Activated CD8-positive, alpha-beta memory T cell treated with anti-CD3 and anti-CD28 coated beads, Interleukin-2, amount 10 ng/mL, durations not matched to agents 7 days and 5 days (primary cell): ENCODE data around the gene SYNDIG1L. TPM values are rescaled to one million over a fixed set of nuclear protein-coding genes. Genes with fewer than 3 reads are reported as not detected.
"Not testable (repeated sequence)": the region's sequence is repeated elsewhere in the genome, so short reads cannot be mapped to it uniquely, and the experiment has no call there.

Experiments used
- ATAC-seq: fragments of 150-1000 bp; cut with Tn5 transposase; one replicate; pipeline ENCODE4 v1.10.0; 2021; ENCODE audit warnings: moderate library complexity
- CTCF ChIA-PET: fragments of 350-600 bp; sonication (Branson Sonifier 250); formaldehyde crosslinking; loops from one replicate; lab custom pipeline; 2021; ENCODE audit warnings: antibody characterized with exemption; lab: Charles Lee
- DNase-seq: peaks from one replicate; pipeline ENCODE4 v3.0.0-alpha.2; 2020
- H3K27ac Mint-ChIP-seq: one replicate; pipeline ENCODE4 v1.8.0; 2021; ENCODE audit warnings: mild to moderate bottlenecking, mixed read lengths
- H3K27me3 Mint-ChIP-seq: one replicate; pipeline ENCODE4 v1.8.0; 2021; ENCODE audit warnings: mixed read lengths
- H3K36me3 Mint-ChIP-seq: one replicate; pipeline ENCODE4 v1.8.0; 2021; ENCODE audit warnings: mild to moderate bottlenecking, mixed read lengths
- H3K4me1 Mint-ChIP-seq: one replicate; pipeline ENCODE4 v1.8.0; 2021; ENCODE audit warnings: mixed read lengths
- H3K4me3 Mint-ChIP-seq: one replicate; pipeline ENCODE4 v1.8.0; 2021; ENCODE audit warnings: mild to moderate bottlenecking, moderate library complexity, mixed read lengths
- H3K9me3 Mint-ChIP-seq: one replicate; pipeline ENCODE4 v1.8.0; 2022; ENCODE audit warnings: low read depth, mixed read lengths
- total RNA-seq, 2 experiments: library from RNA; stranded (reverse); gene quantifications; one replicate each; pipeline ENCODE4 v1.2.3, GENCODE V29; 2021

SYNDIG1L gene
- total RNA-seq, 2 experiments from 2014 or later, result not detected

DNA sequence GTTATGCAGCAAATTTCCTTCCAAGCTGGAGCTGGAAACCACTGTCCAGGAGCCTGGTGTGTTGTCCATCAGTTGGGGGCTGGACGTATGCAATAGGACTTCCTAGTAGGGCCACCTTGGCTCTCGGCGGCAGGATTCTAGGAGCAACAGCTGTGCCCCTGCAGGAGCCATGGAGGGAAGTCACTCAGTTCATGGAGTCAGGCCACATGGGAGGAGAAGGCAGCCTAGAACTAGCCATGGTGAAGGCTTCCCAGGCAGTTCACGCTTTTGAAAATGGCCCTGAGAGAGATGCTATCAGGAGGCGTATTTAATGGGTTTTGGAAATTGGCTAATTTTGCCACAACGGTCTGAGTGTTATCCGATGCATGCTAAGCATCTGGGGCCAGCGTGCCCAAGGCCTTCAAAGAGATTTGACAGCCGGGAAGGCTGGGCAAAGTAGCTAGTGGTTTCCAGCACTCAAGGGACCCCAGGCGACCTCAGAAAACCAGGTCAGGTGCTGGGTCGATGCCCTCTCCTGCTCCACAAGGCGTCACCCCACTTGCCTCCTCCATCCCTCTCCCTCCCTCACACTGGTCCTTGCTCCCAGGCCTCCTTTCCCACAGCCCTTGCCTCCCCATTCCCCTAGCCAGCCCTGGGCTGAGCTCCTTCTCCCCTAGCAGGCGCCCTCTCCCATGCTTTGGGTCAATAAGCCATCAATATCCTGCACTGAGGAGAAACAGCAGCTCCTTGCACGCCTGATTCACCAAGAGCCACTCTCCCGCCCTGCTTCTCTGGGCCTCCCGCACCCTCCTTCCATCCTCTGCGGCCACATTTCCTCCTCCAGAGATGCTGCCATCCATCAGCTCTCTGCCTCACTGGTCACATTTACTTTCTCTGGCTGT lies 30.9 kb upstream of the SYNDIG1L start:
- Mint-ChIP-seq H3K9me3 (no peaks in the 10 kb centered on the region), H3K4me3 (no peak overlapping the region), H3K4me1 (no peaks in the 10 kb centered on the region)

DNA sequence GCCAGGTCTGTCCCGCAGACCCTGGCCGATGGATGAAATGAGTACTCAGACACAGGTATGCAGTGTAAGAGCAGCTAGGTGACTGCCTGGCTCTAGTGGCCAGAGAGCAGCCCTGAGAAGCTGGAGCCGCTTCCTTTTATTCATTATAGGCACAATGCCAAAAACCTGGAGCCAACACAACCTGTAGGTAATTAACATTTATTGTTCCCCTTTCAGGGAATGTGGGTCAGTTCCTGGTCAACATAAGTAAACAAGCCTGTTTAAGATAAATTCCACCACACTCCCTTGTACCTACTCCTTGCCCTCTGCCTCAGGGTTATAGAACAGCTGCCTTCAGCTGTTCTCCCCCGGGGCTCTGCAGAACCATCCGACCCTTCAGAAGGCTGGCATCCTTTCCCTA lies 28.4 kb upstream of the SYNDIG1L start:
- ATAC-seq, H3K4me3 Mint-ChIP-seq, H3K36me3 Mint-ChIP-seq, CTCF ChIA-PET, DNase-seq, H3K4me1 Mint-ChIP-seq, H3K27ac Mint-ChIP-seq, H3K9me3 Mint-ChIP-seq: not testable (repeated sequence)
- H3K27me3 Mint-ChIP-seq, result peaks cover 39% of the 10 kb centered on the region

More for the DNA sequence above, 30.9 kb upstream of the SYNDIG1L start:
- peak; percentile 37 for DNase-seq
- ATAC-seq, result no peak
- H3K36me3 Mint-ChIP-seq, result no peaks in the 10 kb centered on the region
- peaks cover 26% of the 10 kb centered on the region for H3K27me3 Mint-ChIP-seq
- no peak overlapping the region for H3K27ac Mint-ChIP-seq
- CTCF ChIA-PET, result no interaction called here

DNA sequence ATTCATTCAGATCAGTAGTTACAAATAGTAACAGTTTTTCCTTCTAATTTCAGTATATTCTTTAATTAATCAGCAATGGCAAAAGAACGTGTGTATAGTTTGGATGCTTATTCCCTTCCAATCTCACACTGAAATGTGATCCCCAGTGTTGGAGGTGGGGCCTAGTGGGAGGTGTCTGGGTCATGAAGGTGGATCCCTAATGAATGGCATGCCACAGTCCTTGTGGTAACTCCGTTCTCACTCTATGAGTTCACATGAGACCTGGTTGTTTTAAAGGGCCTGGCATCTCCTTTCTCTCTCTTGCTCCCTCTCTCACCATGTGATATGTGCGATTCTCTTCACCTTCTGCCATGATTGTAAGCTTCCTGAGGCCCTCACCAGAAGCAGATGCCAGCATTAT lies 18.9 kb upstream of the SYNDIG1L start:
- Mint-ChIP-seq H3K4me1 (no peaks in the 10 kb centered on the region), H3K36me3 (no peaks in the 10 kb centered on the region), H3K27ac (no peak overlapping the region), H3K4me3 (no peak overlapping the region), H3K9me3 (no peaks in the 10 kb centered on the region), H3K27me3 (peaks cover 41% of the 10 kb centered on the region)
- CTCF ChIA-PET, result no interaction called here
- ATAC-seq (no peak), DNase-seq (peak; percentile 26)

DNA sequence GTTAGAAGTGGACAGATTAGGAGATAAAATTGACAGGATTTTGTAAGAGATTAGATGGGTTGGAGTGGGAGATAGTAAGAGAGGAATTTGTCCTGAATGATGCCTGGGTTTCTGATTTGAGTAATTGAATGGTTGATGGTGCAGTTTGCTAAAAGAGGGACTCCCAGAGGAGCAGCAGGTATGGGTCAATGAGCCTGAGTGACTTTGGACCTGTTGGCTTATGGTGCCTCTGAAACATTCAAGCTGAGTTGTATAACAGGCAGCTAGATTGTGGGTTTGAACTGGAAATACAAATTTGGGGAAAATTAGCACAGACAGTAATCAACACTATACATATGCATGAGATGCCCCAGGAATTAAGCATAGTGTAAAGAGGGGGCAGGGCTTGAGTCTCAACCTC lies 16.7 kb upstream of the SYNDIG1L start:
- ATAC-seq (no peak), DNase-seq (no peak)
- H3K9me3 Mint-ChIP-seq, result no peaks in the 10 kb centered on the region
- CTCF ChIA-PET, result no interaction called here
- no peak overlapping the region for H3K4me3 Mint-ChIP-seq
- no peaks in the 10 kb centered on the region for H3K4me1 Mint-ChIP-seq
- H3K36me3 Mint-ChIP-seq, result no peaks in the 10 kb centered on the region
- H3K27ac Mint-ChIP-seq, result no peak overlapping the region
- peaks cover 34% of the 10 kb centered on the region for H3K27me3 Mint-ChIP-seq

DNA sequence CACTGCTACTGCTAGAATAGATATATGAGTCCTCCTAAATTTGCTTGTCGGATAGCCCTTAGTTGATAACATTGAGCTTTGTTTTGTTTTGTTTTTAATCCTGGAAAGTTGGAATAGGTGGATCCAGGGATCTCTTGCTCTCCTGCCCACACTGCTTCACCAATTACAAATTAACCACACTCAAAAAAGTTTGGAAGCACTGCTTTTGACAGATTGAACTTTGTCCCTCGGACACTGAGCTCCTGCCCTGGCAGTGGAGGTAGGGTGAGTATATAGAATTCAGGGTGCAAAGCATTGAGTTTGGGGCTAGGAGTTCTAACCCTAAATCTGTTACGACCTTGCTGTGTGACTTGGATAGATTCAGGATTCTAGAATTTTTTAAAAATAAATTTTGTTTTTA lies 15.1 kb upstream of the SYNDIG1L start:
- ATAC-seq (no peak), DNase-seq (no peak)
- H3K36me3 Mint-ChIP-seq, result no peaks in the 10 kb centered on the region
- H3K27me3 Mint-ChIP-seq, result peaks cover 36% of the 10 kb centered on the region
- H3K4me3 Mint-ChIP-seq, result no peak overlapping the region
- CTCF ChIA-PET, result no interaction called here
- no peak overlapping the region for H3K27ac Mint-ChIP-seq
- no peaks in the 10 kb centered on the region for H3K9me3 Mint-ChIP-seq
- no peaks in the 10 kb centered on the region for H3K4me1 Mint-ChIP-seq

DNA sequence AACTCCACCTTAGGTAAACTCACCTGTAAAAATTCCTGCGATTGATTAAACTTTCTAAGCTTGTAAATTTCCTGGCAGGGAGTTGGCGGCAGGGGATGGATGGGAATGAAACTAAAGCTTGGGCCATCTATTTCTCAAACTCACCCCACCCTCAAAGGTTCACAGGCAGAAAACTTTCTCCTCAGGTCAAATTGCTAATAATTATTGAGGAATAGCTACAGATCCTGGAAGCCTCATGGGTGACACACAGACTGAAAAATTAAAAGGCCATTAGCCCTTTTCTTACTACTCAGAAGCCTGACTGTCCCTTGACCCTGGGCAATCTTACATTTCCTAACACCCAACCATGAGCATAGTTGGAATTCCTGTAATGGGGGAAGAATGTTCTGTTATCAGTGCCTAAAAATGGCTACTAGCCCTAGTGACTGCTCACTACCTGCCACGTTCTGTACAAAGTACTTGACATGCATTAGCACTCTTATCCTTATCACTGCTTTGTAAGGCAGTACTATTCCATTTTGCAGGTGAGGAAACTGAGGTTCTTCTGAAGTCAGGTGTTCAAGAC lies 12.4 kb upstream of the SYNDIG1L start:
- peaks cover 46% of the 10 kb centered on the region for H3K27me3 Mint-ChIP-seq
- CTCF ChIA-PET, result interaction anchor here (0.7 kb wide), 1 partner anchor 37 kb away, joined by 3 read pairs; no protein-coding TSS in a partner anchor

DNA sequence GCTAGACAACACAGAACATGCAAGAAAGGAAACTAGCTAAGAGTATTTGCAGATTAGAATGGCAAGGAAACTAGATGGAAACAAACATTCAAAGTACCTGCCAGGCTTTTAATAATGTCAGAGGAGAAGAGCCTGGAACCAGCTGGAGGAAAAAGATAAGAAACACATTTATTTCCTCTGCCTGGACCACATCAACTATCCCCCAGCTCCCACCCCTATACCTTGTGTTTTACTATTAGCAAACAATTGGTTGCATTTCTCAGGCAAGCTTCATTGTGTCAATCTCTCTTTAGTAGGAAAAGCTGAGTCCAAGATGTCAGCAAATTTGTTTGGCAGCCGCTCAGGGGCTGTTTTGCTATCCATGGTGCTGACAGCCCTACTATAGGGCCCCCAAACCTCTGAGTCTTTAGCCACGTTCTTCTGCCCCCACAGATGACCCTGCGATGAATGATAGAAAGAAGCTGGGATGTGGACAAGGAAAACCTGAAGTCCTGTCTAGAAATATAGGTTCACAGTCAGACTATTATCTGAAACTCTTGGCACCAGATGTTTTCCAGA lies 11.6 kb upstream of the SYNDIG1L start:
- CTCF ChIA-PET, result no interaction called here
- no peaks in the 10 kb centered on the region for H3K9me3 Mint-ChIP-seq
- ATAC-seq (no peak), DNase-seq (no peak)
- H3K4me1 Mint-ChIP-seq, result no peaks in the 10 kb centered on the region
- no peaks in the 10 kb centered on the region for H3K36me3 Mint-ChIP-seq
- peaks cover 41% of the 10 kb centered on the region for H3K27me3 Mint-ChIP-seq
- no peak overlapping the region for H3K27ac Mint-ChIP-seq
- no peak overlapping the region for H3K4me3 Mint-ChIP-seq

More for the DNA sequence above, 12.4 kb upstream of the SYNDIG1L start:
- H3K9me3 Mint-ChIP-seq, result no peaks in the 10 kb centered on the region
- DNase-seq (no peak), ATAC-seq (no peak)
- H3K4me1 Mint-ChIP-seq, result no peaks in the 10 kb centered on the region
- no peaks in the 10 kb centered on the region for H3K36me3 Mint-ChIP-seq
- H3K4me3 Mint-ChIP-seq, result no peak overlapping the region
- no peak overlapping the region for H3K27ac Mint-ChIP-seq

DNA sequence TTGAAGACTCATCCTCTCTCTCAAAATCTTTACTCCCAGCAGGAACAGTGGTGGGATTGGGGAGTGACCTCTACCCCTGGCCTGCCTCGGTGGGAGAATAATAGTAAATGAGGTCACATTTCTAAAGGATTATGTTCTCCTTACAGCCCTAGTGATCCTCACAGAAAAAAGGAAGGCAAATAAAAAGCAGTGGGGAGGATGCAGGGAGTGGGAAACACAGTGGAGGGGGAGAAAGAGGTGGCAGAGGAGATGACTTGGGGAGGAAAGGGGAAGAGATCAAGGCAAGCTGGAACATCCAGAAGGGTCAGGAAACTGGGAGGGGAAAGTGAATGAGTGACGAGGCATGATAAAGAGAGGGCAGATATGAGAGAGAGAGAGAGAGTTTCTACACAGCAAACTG lies 8.3 kb upstream of the SYNDIG1L start:
- Mint-ChIP-seq H3K4me3 (no peak overlapping the region), H3K27me3 (peaks cover 47% of the 10 kb centered on the region), H3K36me3 (no peaks in the 10 kb centered on the region), H3K4me1 (no peaks in the 10 kb centered on the region), H3K9me3 (no peaks in the 10 kb centered on the region), H3K27ac (no peak overlapping the region)
- ATAC-seq (no peak), DNase-seq (no peak)
- CTCF ChIA-PET, result no interaction called here

DNA sequence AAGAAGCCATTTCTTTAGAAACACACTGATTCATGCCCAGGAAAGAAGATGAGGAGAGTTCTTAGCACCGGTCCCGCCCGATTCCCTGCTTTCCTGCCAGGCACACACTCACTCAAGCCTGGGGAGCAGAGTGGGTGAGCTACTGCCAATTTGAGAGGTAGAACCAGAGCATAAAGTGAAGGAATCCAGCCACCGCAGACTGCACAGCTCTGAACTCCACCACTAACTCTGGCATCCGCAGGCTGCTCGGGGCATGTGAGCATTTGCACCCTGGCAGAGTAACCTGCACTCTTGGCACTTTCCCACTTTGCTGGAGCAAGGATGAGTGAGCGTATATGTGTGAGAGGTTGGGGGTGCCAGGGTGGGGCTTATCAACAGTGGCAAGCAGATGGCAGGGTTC lies 4.0 kb upstream of the SYNDIG1L start:
- H3K36me3 Mint-ChIP-seq, result no peaks in the 10 kb centered on the region
- H3K4me3 Mint-ChIP-seq, result no peak overlapping the region
- CTCF ChIA-PET, result no interaction called here
- H3K27me3 Mint-ChIP-seq, result peaks cover 51% of the 10 kb centered on the region
- peaks cover 2% of the 10 kb centered on the region for H3K4me1 Mint-ChIP-seq
- no peaks in the 10 kb centered on the region for H3K9me3 Mint-ChIP-seq
- no peak overlapping the region for H3K27ac Mint-ChIP-seq
- ATAC-seq (no peak), DNase-seq (peak; percentile 21)

DNA sequence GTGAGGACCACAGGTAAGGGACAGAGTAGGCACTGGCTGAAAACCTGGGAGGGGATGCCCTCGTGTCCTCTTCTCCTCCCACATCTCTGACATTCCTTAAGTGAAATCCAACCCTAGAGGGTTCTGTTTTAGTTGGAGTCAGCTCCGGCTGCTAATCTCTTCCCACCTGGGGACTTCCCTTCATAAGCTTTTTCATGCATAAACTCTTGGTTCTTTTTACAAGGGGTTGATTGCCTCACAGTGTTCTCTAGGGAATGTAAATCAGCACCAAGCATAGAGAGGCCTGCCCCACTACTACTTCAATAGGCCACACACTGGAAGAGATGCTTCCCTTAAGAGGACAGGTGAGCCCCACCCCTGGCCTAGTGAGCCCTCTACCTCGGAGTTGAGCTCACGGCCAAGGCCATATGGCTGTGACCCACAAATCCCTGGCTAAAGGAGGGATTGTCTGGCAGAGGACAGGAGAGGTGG lies 3.2 kb upstream of the SYNDIG1L start:
- H3K4me1 Mint-ChIP-seq, result peaks cover 2% of the 10 kb centered on the region
- DNase-seq (peak; percentile 35), ATAC-seq (no peak)
- H3K9me3 Mint-ChIP-seq, result no peaks in the 10 kb centered on the region
- CTCF ChIA-PET, result interaction anchor here (0.6 kb wide), 1 partner anchor 312 kb away, joined by 3 read pairs; no protein-coding TSS in a partner anchor
- no peak overlapping the region for H3K4me3 Mint-ChIP-seq
- no peaks in the 10 kb centered on the region for H3K36me3 Mint-ChIP-seq
- no peak overlapping the region for H3K27ac Mint-ChIP-seq
- H3K27me3 Mint-ChIP-seq, result peaks cover 53% of the 10 kb centered on the region

DNA sequence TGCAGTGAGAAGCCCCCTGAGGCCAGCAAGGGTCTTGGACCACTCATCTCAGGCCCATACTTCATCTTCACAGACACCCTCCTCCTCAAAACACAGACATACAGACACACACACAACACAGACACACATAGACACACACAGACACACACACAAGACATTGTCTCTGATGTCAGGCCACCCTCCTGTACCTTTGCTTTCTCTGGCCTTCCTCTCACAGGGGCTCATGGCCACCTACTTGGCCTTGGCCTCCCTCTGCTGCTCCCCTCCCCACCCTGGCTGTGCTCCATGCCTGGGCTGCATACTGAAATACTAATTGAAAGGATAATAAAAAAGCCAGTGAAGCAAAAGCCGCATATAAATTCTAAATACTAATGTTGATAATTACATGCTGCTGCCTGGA lies 1.6 kb upstream of the SYNDIG1L start:
- no peak for ATAC-seq
- CTCF ChIA-PET, result no interaction called here
- Mint-ChIP-seq H3K27me3 (peaks cover 52% of the 10 kb centered on the region), H3K9me3 (no peaks in the 10 kb centered on the region), H3K36me3 (no peaks in the 10 kb centered on the region), H3K4me1 (peaks cover 2% of the 10 kb centered on the region), H3K4me3 (no peak overlapping the region), H3K27ac (no peak overlapping the region)
- DNase-seq, result no peak

DNA sequence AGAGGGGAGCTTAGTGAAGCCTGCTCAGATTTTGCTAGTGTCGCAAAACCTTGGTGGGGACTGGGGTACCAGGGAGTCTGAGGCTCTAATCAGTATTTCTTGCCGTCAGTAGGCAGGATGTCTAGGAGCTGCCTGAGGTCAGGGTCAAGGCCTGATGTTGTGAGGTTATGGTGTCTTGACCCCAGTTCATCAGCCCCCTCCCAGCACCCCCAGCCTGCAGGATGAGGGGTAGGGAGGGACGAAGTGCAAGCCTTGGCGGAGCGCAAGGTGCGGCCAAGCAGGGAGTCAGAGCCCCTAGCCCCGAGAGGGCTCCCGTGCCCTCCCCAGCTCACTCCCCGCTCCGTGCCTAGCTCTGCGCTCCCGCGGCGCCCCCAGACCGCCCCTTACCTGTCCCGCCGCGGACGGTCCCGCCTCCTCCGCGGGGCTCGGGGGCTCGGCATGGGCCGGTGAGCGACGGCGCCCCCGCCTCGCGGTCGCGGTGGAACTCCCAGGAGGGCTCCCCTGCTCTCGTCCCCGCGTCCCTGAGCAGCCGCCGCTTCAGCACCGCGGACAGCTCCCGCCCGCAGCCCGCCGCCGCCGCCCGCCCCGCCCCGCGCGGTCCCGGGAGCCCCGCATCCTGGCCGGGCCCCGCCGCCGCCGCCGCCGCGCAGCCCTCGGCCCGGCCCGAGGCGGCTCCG lies 347 bp downstream of the SYNDIG1L start:
- peaks cover 2% of the 10 kb centered on the region for H3K4me1 Mint-ChIP-seq
- ATAC-seq, result peak; percentile 90
- H3K9me3 Mint-ChIP-seq, result no peaks in the 10 kb centered on the region
- CTCF ChIA-PET, result no interaction called here
- peak; percentile 65 for DNase-seq
- H3K27me3 Mint-ChIP-seq, result peaks cover 55% of the 10 kb centered on the region
- H3K27ac Mint-ChIP-seq, result no peak overlapping the region
- no peak overlapping the region for H3K4me3 Mint-ChIP-seq
- H3K36me3 Mint-ChIP-seq, result no peaks in the 10 kb centered on the region

DNA sequence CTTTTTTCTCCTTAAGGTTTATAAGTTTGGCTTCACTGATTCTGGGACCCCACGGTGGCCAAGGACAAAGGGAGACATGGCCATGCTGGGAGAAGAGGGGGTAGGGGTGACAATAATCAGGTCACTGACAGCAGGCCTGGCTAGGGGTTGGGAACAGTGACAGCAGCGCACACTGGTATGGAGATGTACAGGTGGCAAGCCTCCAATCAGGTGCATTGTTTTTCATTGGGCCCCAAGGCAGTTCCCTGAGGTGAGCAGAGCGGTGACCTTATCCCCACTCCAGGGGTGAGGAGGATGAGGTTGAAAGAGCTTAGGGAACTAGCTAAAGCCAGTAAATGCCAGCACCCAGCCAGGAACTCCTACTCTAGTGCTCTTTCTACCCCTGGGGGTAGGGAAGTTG lies 1.4 kb downstream of the SYNDIG1L start:
- H3K27me3 Mint-ChIP-seq, result peaks cover 49% of the 10 kb centered on the region
- no peaks in the 10 kb centered on the region for H3K9me3 Mint-ChIP-seq
- CTCF ChIA-PET, result no interaction called here
- peaks cover 2% of the 10 kb centered on the region for H3K4me1 Mint-ChIP-seq
- H3K27ac Mint-ChIP-seq, result no peak overlapping the region
- H3K36me3 Mint-ChIP-seq, result no peaks in the 10 kb centered on the region
- H3K4me3 Mint-ChIP-seq, result no peak overlapping the region
- ATAC-seq (no peak), DNase-seq (no peak)
